Measurements from ENCODE around the gene REG1A.

The REG1A gene

DNA sequence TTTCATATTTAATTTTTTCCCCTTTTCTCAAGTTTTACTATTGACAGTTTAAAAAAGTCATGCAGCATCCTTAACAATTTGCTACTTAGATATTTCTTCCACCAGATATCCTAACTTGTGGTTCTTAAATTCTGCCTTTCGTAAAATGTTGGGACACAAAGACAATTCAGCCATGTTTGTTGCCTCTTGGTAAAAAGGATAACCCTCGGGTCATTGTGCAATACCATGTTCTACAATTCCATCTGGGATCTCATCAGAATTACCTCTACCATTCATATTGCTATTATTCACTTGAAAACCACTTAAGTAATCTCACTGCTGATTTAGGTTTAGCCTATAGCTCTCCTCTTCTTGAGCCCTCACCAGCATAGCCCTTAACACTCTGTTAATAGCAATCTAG lies 19.3 kb upstream of the REG1A start:
- TF ChIP-seq OSR1 (CRISPR knock-in tag; IDR thresholded peaks at IDR 0.05) (no peak), RARB (CRISPR knock-in tag; IDR thresholded peaks at IDR 0.05) (no peak), ZNF565 (CRISPR knock-in tag; conservative IDR thresholded peaks at IDR 0.05; ENCODE audit: low read depth) (no peak), BACH2 (CRISPR knock-in tag; IDR thresholded peaks at IDR 0.05; ENCODE audit: borderline replicate concordance) (no peak), TSHZ2 (CRISPR knock-in tag; IDR thresholded peaks at IDR 0.05) (no peak), GLIS3 (CRISPR knock-in tag; IDR thresholded peaks at IDR 0.05) (no peak), ZFP3 (CRISPR knock-in tag; IDR thresholded peaks at IDR 0.05) (no peak), CSDC2 (CRISPR knock-in tag; IDR thresholded peaks at IDR 0.05) (no peak), ISL1 (CRISPR knock-in tag; IDR thresholded peaks at IDR 0.05) (no peak)
- TF ChIP-seq, protein P1, sequence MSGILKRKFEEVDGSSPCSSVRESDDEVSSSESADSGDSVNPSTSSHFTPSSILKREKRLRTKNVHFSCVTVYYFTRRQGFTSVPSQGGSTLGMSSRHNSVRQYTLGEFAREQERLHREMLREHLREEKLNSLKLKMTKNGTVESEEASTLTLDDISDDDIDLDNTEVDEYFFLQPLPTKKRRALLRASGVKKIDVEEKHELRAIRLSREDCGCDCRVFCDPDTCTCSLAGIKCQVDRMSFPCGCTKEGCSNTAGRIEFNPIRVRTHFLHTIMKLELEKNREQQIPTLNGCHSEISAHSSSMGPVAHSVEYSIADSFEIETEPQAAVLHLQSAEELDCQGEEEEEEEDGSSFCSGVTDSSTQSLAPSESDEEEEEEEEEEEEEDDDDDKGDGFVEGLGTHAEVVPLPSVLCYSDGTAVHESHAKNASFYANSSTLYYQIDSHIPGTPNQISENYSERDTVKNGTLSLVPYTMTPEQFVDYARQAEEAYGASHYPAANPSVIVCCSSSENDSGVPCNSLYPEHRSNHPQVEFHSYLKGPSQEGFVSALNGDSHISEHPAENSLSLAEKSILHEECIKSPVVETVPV (CRISPR knock-in tag; IDR thresholded peaks at IDR 0.05): no peak
- no peak for ATAC-seq

GRCh38 chr2:79103214-79103613 lies 17.1 kb upstream of the REG1A start:
- ATAC-seq: no peak
- TF ChIP-seq, protein P1 (CRISPR knock-in tag; IDR thresholded peaks at IDR 0.05): no peak
- TF ChIP-seq BACH2 (CRISPR knock-in tag; IDR thresholded peaks at IDR 0.05; ENCODE audit: borderline replicate concordance): no peak
- no peak for TF ChIP-seq TCF4 (CRISPR knock-in tag; IDR thresholded peaks at IDR 0.05; ENCODE audit: borderline replicate concordance)
- TF ChIP-seq ISL1 (CRISPR knock-in tag; IDR thresholded peaks at IDR 0.05): no peak
- TF ChIP-seq ZFP30 (CRISPR knock-in tag; IDR thresholded peaks at IDR 0.05): no peak
- no peak for TF ChIP-seq TOX (CRISPR knock-in tag; IDR thresholded peaks at IDR 0.05; ENCODE audit: borderline replicate concordance)
- no peak for TF ChIP-seq TSHZ2 (CRISPR knock-in tag; IDR thresholded peaks at IDR 0.05)
- no peak for TF ChIP-seq ARNTL (CRISPR knock-in tag; IDR thresholded peaks at IDR 0.05; ENCODE audit: borderline replicate concordance, low read depth)
- TF ChIP-seq, protein P2, sequence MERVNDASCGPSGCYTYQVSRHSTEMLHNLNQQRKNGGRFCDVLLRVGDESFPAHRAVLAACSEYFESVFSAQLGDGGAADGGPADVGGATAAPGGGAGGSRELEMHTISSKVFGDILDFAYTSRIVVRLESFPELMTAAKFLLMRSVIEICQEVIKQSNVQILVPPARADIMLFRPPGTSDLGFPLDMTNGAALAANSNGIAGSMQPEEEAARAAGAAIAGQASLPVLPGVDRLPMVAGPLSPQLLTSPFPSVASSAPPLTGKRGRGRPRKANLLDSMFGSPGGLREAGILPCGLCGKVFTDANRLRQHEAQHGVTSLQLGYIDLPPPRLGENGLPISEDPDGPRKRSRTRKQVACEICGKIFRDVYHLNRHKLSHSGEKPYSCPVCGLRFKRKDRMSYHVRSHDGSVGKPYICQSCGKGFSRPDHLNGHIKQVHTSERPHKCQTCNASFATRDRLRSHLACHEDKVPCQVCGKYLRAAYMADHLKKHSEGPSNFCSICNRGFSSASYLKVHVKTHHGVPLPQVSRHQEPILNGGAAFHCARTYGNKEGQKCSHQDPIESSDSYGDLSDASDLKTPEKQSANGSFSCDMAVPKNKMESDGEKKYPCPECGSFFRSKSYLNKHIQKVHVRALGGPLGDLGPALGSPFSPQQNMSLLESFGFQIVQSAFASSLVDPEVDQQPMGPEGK (CRISPR knock-in tag; IDR thresholded peaks at IDR 0.05; ENCODE audit: borderline replicate concordance): no peak
- TF ChIP-seq ZFP3 (CRISPR knock-in tag; IDR thresholded peaks at IDR 0.05): no peak

- TF ChIP-seq ZNF8 (CRISPR knock-in tag; IDR thresholded peaks at IDR 0.05): no peak
- TF ChIP-seq RARB (CRISPR knock-in tag; IDR thresholded peaks at IDR 0.05): no peak
These were observed 15.0 kb upstream of the REG1A start for GRCh38 chr2:79105259-79105658.

GRCh38 chr2:79112269-79112668 lies 8.0 kb upstream of the REG1A start:
- no peak for ATAC-seq
- TF ChIP-seq OSR1 (CRISPR knock-in tag; IDR thresholded peaks at IDR 0.05) (no peak), ZNF70 (CRISPR knock-in tag; IDR thresholded peaks at IDR 0.05) (no peak), CREB5 (CRISPR knock-in tag; IDR thresholded peaks at IDR 0.05; ENCODE audit: low read depth) (no peak), ZFP30 (CRISPR knock-in tag; IDR thresholded peaks at IDR 0.05) (no peak), ZNF565 (CRISPR knock-in tag; conservative IDR thresholded peaks at IDR 0.05; ENCODE audit: low read depth) (no peak), ZNF8 (CRISPR knock-in tag; IDR thresholded peaks at IDR 0.05) (no peak), ZFP3 (CRISPR knock-in tag; IDR thresholded peaks at IDR 0.05) (no peak), ESRRG (CRISPR knock-in tag; IDR thresholded peaks at IDR 0.05) (no peak), TCF4 (CRISPR knock-in tag; IDR thresholded peaks at IDR 0.05; ENCODE audit: borderline replicate concordance) (no peak), RARB (CRISPR knock-in tag; IDR thresholded peaks at IDR 0.05) (no peak)
- TF ChIP-seq, protein P1 (CRISPR knock-in tag; IDR thresholded peaks at IDR 0.05): no peak

More at GRCh38 chr2:79105259-79105658, 15.0 kb upstream of the REG1A start:
- no peak for ATAC-seq

Data from SK-N-SH treated with all-trans-retinoic acid at 6 μM for 48 hours (cell line).